ENCODE measurements around the gene PLCL2. TPM values are rescaled to one million over a fixed set of nuclear protein-coding genes. Genes with fewer than 3 reads are reported as not detected.

Gene PLCL2
- total and polyA plus RNA-seq, 10 of the 15 experiments (the other 5 are each of a cell fraction or from before 2014, with no cell fraction given), result 7.5 to 37.3 (median 21.7) TPM

DNA sequence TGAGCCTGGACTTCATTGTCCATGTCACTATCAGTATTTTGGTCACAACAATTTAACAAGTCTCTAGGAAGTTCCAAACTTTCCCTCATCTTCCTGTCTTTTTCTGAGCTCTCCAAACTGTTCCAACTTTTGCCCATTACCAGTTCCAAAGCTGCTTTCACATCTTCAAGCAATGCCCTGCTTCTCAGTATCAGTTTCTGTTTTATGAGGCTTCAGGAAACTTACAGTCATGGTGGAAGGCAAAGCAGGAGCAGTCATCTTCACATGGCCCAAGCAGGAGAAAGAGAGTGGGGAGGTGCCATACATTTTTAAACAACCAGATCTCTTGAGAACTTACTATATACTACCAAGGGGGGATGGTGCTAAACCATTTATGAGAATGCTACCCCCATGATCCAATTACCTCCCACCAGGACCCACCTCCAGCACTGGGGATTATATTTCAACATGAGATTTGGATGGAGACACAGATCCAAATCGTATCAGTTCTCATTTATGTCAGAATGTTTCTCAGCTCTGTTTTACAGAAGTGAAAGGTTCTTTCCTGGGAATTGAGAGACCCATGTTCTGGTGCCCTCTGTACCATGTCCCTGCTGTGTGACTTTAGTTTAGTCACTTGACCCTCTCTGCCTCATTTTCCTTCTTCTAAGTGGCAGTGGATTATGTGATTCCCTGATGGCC is 169.7 kb downstream of the PLCL2 start (continued):
- TF ChIP-seq RELB (IDR thresholded peaks at IDR 0.05; ENCODE audit: low read depth) (0 out of 2 replicates have a peak, but pooled peaks have one; percentile 8), POLR2A (IDR thresholded peaks at IDR 0.05; ENCODE audit: low read depth, low read length) (no peak), EED (IDR thresholded peaks at IDR 0.05; ENCODE audit: low read depth) (peak; percentile 74), TARDBP (IDR thresholded peaks at IDR 0.05; ENCODE audit: borderline replicate concordance) (no peak), IRF4 (IDR thresholded peaks at IDR 0.05; ENCODE audit: low read depth, low read length) (no peak), SPI1 (IDR thresholded peaks at IDR 0.05; ENCODE audit: borderline replicate concordance, insufficient read depth, low read depth, low read length) (peak; percentile 49; the same call in 1 of the 2 replicates), YY1 (IDR thresholded peaks at IDR 0.05; ENCODE audit: low read depth, low read length) (0 out of 2 replicates have a peak, but pooled peaks have one; percentile 35), IKZF1 (conservative IDR thresholded peaks at IDR 0.05) (peak; percentile 21; the same call in 1 of the 2 replicates), ATF7 (IDR thresholded peaks at IDR 0.05; ENCODE audit: low read depth) (no peak), IKZF2 (IDR thresholded peaks at IDR 0.05) (peak in 1 of 2 experiments; percentile 68; a peak in 2 of 4 replicates)
- TF ChIP-seq, protein P1, sequence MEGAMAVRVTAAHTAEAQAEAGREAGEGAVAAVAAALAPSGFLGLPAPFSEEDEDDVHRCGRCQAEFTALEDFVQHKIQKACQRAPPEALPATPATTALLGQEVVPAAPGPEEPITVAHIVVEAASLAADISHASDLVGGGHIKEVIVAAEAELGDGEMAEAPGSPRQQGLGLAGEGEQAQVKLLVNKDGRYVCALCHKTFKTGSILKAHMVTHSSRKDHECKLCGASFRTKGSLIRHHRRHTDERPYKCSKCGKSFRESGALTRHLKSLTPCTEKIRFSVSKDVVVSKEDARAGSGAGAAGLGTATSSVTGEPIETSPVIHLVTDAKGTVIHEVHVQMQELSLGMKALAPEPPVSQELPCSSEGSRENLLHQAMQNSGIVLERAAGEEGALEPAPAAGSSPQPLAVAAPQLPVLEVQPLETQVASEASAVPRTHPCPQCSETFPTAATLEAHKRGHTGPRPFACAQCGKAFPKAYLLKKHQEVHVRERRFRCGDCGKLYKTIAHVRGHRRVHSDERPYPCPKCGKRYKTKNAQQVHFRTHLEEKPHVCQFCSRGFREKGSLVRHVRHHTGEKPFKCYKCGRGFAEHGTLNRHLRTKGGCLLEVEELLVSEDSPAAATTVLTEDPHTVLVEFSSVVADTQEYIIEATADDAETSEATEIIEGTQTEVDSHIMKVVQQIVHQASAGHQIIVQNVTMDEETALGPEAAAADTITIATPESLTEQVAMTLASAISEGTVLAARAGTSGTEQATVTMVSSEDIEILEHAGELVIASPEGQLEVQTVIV (IDR thresholded peaks at IDR 0.05; ENCODE audit: borderline replicate concordance, partially characterized antibody), result no peak
- TF ChIP-seq, protein P2, sequence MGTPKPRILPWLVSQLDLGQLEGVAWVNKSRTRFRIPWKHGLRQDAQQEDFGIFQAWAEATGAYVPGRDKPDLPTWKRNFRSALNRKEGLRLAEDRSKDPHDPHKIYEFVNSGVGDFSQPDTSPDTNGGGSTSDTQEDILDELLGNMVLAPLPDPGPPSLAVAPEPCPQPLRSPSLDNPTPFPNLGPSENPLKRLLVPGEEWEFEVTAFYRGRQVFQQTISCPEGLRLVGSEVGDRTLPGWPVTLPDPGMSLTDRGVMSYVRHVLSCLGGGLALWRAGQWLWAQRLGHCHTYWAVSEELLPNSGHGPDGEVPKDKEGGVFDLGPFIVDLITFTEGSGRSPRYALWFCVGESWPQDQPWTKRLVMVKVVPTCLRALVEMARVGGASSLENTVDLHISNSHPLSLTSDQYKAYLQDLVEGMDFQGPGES (IDR thresholded peaks at IDR 0.05), result no peak
- TF ChIP-seq, protein P3, sequence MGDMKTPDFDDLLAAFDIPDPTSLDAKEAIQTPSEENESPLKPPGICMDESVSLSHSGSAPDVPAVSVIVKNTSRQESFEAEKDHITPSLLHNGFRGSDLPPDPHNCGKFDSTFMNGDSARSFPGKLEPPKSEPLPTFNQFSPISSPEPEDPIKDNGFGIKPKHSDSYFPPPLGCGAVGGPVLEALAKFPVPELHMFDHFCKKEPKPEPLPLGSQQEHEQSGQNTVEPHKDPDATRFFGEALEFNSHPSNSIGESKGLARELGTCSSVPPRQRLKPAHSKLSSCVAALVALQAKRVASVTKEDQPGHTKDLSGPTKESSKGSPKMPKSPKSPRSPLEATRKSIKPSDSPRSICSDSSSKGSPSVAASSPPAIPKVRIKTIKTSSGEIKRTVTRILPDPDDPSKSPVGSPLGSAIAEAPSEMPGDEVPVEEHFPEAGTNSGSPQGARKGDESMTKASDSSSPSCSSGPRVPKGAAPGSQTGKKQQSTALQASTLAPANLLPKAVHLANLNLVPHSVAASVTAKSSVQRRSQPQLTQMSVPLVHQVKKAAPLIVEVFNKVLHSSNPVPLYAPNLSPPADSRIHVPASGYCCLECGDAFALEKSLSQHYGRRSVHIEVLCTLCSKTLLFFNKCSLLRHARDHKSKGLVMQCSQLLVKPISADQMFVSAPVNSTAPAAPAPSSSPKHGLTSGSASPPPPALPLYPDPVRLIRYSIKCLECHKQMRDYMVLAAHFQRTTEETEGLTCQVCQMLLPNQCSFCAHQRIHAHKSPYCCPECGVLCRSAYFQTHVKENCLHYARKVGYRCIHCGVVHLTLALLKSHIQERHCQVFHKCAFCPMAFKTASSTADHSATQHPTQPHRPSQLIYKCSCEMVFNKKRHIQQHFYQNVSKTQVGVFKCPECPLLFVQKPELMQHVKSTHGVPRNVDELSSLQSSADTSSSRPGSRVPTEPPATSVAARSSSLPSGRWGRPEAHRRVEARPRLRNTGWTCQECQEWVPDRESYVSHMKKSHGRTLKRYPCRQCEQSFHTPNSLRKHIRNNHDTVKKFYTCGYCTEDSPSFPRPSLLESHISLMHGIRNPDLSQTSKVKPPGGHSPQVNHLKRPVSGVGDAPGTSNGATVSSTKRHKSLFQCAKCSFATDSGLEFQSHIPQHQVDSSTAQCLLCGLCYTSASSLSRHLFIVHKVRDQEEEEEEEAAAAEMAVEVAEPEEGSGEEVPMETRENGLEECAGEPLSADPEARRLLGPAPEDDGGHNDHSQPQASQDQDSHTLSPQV (IDR thresholded peaks at IDR 0.05), result no peak

All from GM12878 (cell line).